ENCODE data around the gene FBXO10.
A peak's percentile ranks its signal among the peaks of the same experiment; 100 is the strongest.
"Not testable (repeated sequence)": the region's sequence is repeated elsewhere in the genome, so short reads cannot be mapped to it uniquely, and the experiment has no call there.

Gene FBXO10

DNA sequence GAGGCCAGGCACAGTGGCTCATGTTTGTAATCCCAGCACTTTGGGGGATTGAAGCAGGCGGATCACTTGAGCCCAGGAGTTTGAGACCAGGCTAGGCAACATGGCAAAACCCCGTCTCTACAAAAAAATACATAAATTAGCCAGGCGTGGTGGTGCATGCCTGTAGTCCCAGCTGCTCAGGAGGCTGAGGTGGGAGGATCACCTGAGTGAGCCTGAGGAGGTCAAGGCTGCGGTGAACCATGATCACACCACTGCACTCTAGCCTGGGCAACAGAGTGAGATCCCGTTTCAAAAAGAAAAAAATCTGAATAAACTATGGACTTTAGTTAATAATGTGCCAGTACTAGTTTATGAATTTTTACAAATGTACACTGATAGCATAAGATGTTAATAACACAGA is 66.1 kb downstream of the FBXO10 start:
- not testable (repeated sequence) for DNase-seq

GRCh38 chr9:37509536-37509935 is 66.6 kb downstream of the FBXO10 start:
- no peak for DNase-seq

GRCh38 chr9:37508834-37509206 is 67.4 kb downstream of the FBXO10 start:
- DNase-seq = no peak

- DNase-seq = no peak
Observed at GRCh38 chr9:37508135-37508833, 67.9 kb downstream of the FBXO10 start.

DNA sequence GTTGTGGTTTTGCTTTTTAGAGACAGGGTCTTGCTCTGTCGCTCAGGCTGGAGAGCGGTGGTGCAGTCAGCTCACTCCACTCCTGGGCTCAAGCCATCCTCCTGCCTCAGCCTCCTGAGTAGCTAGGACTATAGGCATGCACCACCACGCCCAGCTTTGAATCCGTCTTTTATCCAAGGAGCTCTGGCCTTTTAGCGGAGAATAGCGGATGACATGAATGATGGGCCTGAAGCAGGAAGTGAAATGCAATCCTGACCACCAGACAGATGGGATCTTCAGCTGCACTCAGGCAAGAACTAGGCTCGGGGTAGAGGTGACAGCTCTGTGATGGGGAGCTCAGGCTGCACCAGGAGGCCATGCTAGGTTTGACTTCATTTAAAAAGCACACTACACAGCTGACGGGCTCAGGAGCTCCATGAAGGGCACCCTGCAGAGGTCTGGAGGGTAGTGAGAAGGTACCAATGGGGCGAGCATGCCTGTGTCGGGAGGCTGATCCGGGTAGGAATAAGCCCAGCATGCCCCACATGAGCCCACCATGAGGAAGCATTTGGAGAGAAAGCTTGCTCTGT is 68.5 kb downstream of the FBXO10 start:
- no peak for DNase-seq

DNA sequence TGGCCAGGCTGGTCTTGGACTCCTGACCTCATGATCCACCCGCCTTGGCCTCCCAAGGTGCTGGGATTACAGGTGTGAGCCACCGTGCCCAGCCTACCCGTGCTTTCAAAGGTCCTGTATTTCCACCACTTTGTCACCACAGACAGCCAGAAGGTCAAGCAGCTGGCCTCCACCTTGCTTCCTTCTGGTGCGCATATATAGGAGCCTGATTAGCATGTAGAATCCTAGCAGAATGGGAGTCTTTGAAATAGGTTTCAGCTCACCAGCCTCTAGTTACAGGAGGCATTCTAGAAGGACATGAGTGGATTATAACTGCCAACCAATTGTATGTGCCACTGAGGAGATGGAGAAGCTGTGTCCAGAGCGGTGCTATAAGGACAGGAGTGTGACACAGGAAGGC is 71.6 kb downstream of the FBXO10 start:
- DNase-seq = no peak

DNA sequence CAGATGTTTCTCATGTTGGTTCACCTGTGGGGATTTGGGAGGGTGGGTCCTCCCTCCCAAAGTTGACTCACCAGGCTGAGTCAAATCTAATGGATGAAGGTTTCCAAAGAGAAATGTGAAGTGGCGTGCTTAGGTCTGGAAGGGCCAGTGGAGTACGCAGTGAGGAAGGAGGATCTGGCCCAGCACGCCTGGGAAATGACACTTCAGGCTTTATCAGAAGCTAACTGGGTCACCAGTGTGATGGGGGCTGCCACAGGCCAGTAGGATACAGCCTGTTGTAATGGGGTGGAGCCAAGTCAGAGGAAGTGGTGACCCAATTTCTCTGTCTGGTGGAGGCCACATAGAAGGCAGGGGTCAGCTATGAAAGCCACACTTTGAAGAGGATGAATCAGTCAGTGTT is 72.4 kb downstream of the FBXO10 start:
- no peak for DNase-seq

GRCh38 chr9:37501957-37502596 is 74.1 kb downstream of the FBXO10 start:
- DNase-seq = no peak

DNA sequence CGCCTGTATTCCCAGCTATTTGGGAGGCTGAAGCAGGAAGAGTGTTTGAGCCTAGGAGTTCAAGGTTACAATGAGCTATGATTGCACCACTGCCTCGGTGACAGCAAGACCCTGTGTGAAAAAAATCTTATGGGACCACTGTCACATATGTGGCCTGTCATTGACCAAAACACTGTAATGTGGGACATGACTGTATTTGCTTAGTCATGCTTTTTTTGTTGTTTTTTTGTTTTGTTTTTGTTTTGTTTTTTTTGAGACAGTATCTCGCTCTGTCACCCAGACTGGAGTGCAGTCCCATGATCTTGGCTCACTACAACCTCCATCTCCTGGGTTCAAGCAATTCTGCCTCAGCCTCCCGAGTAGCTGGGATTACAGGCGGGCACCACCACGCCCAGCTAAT is 76.9 kb downstream of the FBXO10 start:
- no peak for DNase-seq

DNA sequence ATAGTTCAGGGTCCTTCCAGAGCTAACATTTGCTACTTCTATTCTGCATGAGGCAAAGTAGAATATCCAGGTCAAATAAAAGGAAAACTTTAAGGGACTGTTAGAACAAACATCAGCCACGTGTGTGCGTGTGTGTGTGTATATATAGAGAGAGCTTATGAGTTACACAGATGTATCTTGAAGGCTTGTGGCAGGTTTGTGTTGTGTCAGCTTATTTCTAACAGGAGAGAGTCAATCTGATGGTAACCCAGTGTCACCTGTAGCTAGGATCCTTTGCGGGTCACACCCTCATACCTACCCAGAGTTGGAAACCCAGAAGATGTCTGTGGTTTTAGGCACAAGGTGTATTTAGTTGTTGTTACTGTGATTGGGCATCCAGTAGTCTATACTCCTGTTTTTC is 77.7 kb downstream of the FBXO10 start:
- DNase-seq = no peak

DNA sequence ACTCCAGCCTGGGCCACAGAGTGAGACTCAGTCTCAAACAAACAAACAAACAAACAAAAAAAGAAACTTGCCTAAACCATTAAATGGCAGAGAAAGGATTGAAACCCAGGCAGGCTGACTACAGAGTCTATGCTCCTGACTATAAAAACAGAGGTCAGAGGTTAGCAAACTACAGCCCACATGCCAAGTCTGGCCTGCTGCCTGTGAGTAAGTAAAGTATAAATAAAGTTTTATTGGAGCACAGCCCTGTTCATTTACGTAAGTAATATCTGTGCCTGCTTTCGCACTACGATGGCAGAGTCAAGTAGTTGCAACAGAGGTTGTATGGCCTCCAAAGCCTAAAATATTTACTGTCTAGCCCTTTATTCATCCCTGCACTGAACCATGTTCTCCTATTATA is 78.9 kb downstream of the FBXO10 start:
- DNase-seq = no peak

DNA sequence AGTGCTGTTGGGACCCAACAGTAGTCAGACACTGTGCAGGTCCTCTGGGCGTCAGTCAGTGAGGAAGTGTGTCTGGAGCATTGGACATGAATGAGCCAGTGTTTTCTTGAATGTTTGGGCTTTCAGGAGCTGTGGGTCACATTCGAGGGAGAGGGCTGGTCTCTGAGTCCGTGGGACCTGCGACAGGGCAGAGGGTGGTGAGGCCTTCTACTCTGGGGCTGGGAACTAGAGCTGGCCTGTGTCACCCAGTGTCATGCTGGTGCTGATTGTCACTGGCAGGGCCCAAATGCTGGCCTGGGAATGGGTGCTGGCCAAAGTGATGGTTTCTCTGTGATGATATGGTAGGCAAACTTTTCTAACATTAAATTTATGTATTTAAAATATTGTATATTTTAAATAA is 80.2 kb downstream of the FBXO10 start:
- DNase-seq = no peak

DNA sequence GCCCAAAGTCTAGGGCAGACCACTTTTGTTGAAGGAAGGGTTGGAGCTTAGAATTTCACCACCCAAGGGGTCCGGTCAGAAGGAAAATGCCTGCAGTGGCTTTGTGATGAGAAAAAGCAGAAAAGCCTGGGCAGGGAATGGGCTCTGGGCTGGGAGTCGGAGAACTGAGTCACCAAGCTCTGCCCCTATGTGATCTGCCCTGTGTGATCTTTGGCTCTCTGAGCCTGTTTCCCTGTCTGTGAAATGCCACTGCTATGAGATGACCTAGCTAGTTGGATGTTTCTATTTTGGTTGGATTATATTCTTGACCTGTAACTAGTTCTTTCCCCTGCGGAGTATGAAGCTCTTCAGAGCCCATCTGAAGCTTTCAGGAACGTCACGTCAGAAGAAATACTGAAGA is 80.6 kb downstream of the FBXO10 start:
- no peak for DNase-seq

- no peak for DNase-seq
Observed at GRCh38 chr9:37491939-37492338, 84.2 kb downstream of the FBXO10 start.

- no peak for DNase-seq
Observed at GRCh38 chr9:37486616-37487548, 89.3 kb downstream of the FBXO10 start.

- DNase-seq = no peak
Observed at GRCh38 chr9:37486256-37486615, 89.9 kb downstream of the FBXO10 start.

GRCh38 chr9:37485389-37486255 is 90.6 kb downstream of the FBXO10 start, which contains the start of gene POLR1E:
TSS of gene POLR1E (plus strand) at chr9:37485948. CDS start at chr9:37486048, 100 bp downstream.
- DNase-seq = peak; percentile 93

DNA sequence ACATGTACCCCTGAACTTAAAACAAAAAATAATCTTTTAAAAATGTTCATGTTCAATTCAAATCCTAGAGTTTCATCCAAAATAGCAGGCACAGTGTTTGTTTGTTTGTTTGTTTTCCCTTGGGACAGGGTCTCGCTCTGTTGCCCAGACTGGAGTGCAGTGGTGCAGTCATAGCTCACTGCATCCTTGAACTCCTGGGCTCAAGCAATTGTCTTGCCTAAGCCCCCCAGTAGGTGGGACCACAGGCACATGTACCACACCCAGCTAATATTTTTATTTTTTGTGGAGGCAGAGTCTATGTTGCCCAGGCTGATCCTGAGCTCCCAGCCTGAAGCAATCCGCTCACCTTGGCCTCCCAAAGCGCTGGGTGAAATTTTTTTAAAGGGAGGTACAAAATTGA is 95.4 kb downstream of the FBXO10 start:
- no peak for DNase-seq

- DNase-seq = not testable (repeated sequence)
Observed at GRCh38 chr9:37477987-37478619, 98.1 kb downstream of the FBXO10 start.

DNA sequence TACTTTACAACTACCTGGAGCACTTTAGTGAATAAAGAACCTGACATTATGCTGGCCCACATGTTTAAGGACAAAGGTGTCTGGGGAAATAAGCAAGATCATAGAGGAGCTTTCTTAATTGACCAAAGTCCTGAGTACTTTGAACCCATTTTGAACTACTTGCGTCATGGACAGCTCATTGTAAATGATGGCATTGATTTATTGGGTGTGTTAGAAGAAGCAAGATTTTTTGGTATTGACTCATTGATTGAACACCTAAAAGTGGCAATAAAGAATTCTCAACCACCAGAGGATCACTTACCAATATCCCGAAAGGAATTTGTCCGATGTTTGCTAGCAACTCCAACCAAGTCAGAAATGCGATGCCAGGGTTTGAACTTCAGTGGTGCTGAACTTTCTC is 98.7 kb downstream of the FBXO10 start:
- not testable (repeated sequence) for DNase-seq

GRCh38 chr9:37476930-37477329 is 99.2 kb downstream of the FBXO10 start:
- DNase-seq = no peak

DNA sequence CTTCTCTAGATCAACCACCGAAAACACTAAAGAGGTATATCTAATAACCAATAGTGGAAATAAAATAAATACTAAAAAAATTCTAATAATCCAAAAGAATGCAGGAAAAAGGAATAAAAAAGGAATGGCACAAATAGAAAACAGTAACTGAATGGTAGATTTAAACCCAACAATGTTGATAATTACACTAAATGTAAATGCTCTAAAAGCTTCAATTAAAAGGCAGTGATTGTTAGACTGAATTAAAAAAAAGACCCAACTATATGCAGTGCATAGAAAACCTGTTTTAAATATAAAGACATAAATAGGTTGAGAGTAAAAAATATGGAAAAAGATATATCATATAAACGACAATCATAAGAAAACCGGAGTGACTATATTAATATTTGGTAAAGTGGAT is 101.7 kb downstream of the FBXO10 start:
- no peak for DNase-seq
